ENCODE data around the gene KRT13.

KRT13 gene

GRCh38 chr17:41531993-41532392, 26.6 kb upstream of the KRT13 start:
- H3K27me3 ChIP-seq (replicated peaks): no peaks in the 10 kb centered on the region
- no peak overlapping the region for H3K4me3 ChIP-seq (ENCODE audit: low read depth, low read length)
- H3K36me3 ChIP-seq (replicated peaks): no peaks in the 10 kb centered on the region
- no peak for DNase-seq
- no peak for TF ChIP-seq CTCF (IDR thresholded peaks at IDR 0.05; ENCODE audit: low read depth, low read length, missing control alignments)
- in situ Hi-C loops (cut with HindIII; ENCODE audit: low pct_ligation_motif_present, low sequenced_read_pairs): no loop called here
- no peak overlapping the region for H3K27ac ChIP-seq

- no peak overlapping the region for H3K4me3 ChIP-seq (ENCODE audit: low read depth, low read length)
- no peaks in the 10 kb centered on the region for H3K36me3 ChIP-seq (replicated peaks)
- peak overlapping the region; percentile 47 for H3K27ac ChIP-seq
- H3K27me3 ChIP-seq (replicated peaks): no peaks in the 10 kb centered on the region
- peak; percentile 96 for DNase-seq
- in situ Hi-C loops (cut with HindIII; ENCODE audit: low pct_ligation_motif_present, low sequenced_read_pairs): no loop called here
- TF ChIP-seq CTCF (IDR thresholded peaks at IDR 0.05; ENCODE audit: low read depth, low read length, missing control alignments): no peak
Observed at GRCh38 chr17:41530062-41531048, 24.9 kb upstream of the KRT13 start.

- H3K27me3 ChIP-seq (replicated peaks): no peaks in the 10 kb centered on the region
Observed at GRCh38 chr17:41529491-41529915, 24.1 kb upstream of the KRT13 start.

GRCh38 chr17:41528959-41529353, 23.5 kb upstream of the KRT13 start:
- in situ Hi-C loops (cut with HindIII; ENCODE audit: low pct_ligation_motif_present, low sequenced_read_pairs): no loop called here
- no peak for DNase-seq
- Histone ChIP-seq H3K4me3 (ENCODE audit: low read depth, low read length) (no peak overlapping the region), H3K27me3 (replicated peaks) (no peaks in the 10 kb centered on the region), H3K36me3 (replicated peaks) (no peaks in the 10 kb centered on the region), H3K27ac (no peak overlapping the region)
- TF ChIP-seq CTCF (IDR thresholded peaks at IDR 0.05; ENCODE audit: low read depth, low read length, missing control alignments): no peak

More at GRCh38 chr17:41529491-41529915, 24.1 kb upstream of the KRT13 start:
- no peaks in the 10 kb centered on the region for H3K36me3 ChIP-seq (replicated peaks)
- H3K27ac ChIP-seq: peak overlapping the region; percentile 47
- no peak overlapping the region for H3K4me3 ChIP-seq (ENCODE audit: low read depth, low read length)
- in situ Hi-C loops (cut with HindIII; ENCODE audit: low pct_ligation_motif_present, low sequenced_read_pairs): no loop called here
- DNase-seq: no peak
- no peak for TF ChIP-seq CTCF (IDR thresholded peaks at IDR 0.05; ENCODE audit: low read depth, low read length, missing control alignments)

DNA sequence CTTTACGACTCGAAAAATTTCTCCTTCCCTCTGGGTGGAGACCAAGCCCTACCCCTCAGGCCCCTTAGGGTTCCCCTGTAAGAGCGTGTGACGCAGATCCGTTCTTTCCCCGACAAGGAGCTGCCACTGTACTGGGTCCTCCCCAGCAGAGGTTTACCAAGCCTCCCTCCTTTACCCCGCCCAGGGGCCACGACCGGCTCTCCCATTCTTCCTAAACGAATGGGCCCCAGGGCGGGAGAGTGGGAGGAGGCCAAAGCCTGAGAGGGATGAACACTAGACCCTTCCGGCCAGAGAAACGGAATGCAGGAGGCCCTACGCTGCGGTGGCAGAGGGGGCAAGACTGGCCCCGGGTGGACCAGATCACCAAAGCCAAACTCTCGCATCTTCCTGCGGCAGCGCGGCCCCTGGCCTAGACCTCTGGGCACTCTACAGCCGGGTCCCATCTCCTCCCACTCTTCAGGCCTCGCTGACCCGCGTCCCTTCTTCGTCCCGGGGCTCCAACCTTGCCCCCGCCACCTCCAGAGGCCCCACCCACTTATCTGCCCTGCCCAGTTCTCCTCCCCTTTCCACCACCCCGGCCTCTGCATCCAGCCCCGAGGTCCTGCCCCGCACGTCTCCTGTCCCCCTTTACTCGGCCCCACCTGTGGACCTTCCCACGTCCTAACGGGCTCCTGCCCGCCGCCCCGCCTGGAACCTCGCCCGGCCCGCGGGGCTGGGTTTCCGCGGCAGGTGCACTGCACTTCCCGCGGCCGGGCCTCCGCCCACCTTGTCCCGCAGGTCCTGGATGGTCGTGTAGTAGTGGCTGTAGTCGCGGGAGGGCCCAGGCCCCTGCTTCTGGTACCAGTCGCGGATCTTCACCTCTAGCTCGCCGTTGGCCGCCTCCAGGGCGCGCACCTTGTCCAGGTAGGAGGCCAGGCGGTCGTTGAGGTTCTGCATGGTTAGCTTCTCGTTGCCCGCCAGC, 21.9 kb upstream of the KRT13 start:
- no peak for TF ChIP-seq CTCF (IDR thresholded peaks at IDR 0.05; ENCODE audit: low read depth, low read length, missing control alignments)
- in situ Hi-C loops (cut with HindIII; ENCODE audit: low pct_ligation_motif_present, low sequenced_read_pairs): no loop called here
- peak overlapping the region; percentile 52 for H3K4me3 ChIP-seq (ENCODE audit: low read depth, low read length)
- H3K27me3 ChIP-seq (replicated peaks): no peaks in the 10 kb centered on the region
- H3K36me3 ChIP-seq (replicated peaks): no peaks in the 10 kb centered on the region
- DNase-seq: no peak
- no peak overlapping the region for H3K27ac ChIP-seq
